Tibial nerve (tissue), 3 donors: ENCODE measurements around the gene ATP11A.

Experiments
- CTCF ChIP-seq, 5 experiments: fragments of 200-600 bp in 3 of 5; fragments of 450-650 bp in 2 of 5; sonication (generic) in 3 of 5; IDR thresholded peaks; one replicate each; pipeline ENCODE4 v1.5.1; 2016 to 2019; ENCODE audit warnings: antibody characterized with exemption in 5 of 5, mild to moderate bottlenecking in 3 of 5, moderate library complexity in 2 of 5
- POLR2A ChIP-seq, 2 donors: fragments of 450-650 bp; IDR thresholded peaks; one replicate each; pipeline ENCODE4 v1.6.1; 2017; ENCODE audit warnings: antibody characterized with exemption in 2 of 2, mild to moderate bottlenecking in 2 of 2, moderate library complexity in 2 of 2

GRCh38 chr13:112837371-112838037 is 147.7 kb downstream of the ATP11A start:
- TF ChIP-seq CTCF (IDR thresholded peaks at IDR 0.05) (no peak), POLR2A (IDR thresholded peaks at IDR 0.05) (no peak)
